ENCODE data around the gene CDK17.

CDK17 gene

GRCh38 chr12:96311191-96311590 lies 89.0 kb downstream of the CDK17 start:
- DNase-seq: no peak

- DNase-seq: no peak
Measured at GRCh38 chr12:96310067-96310466, 90.2 kb downstream of the CDK17 start.

GRCh38 chr12:96308881-96309280 lies 91.4 kb downstream of the CDK17 start:
- no peak for DNase-seq

GRCh38 chr12:96305665-96306064 lies 94.6 kb downstream of the CDK17 start:
- DNase-seq: no peak

GRCh38 chr12:96303653-96304052 lies 96.6 kb downstream of the CDK17 start:
- DNase-seq: no peak

- no peak for DNase-seq
Measured at GRCh38 chr12:96302687-96303310, 97.4 kb downstream of the CDK17 start.

- no peak for DNase-seq
Measured at GRCh38 chr12:96301732-96302131, 98.5 kb downstream of the CDK17 start.

- DNase-seq: no peak
Measured at GRCh38 chr12:96300064-96300463, 100.2 kb downstream of the CDK17 start.

GRCh38 chr12:96297504-96297903 lies 102.7 kb downstream of the CDK17 start:
- DNase-seq: no peak

- DNase-seq: no peak
Measured at GRCh38 chr12:96295532-96296160, 104.6 kb downstream of the CDK17 start.

- no peak for DNase-seq
Measured at GRCh38 chr12:96294831-96295230, 105.4 kb downstream of the CDK17 start.

GRCh38 chr12:96293093-96293492 lies 107.1 kb downstream of the CDK17 start:
- no peak for DNase-seq

GRCh38 chr12:96289067-96289466 lies 111.2 kb downstream of the CDK17 start:
- DNase-seq: no peak

- no peak for DNase-seq
Measured at GRCh38 chr12:96285158-96285557, 115.1 kb downstream of the CDK17 start.

GRCh38 chr12:96274331-96274730 lies 125.9 kb downstream of the CDK17 start:
- DNase-seq: no peak

- no peak for DNase-seq
Measured at GRCh38 chr12:96271469-96272199, 128.6 kb downstream of the CDK17 start.

- no peak for DNase-seq
Measured at GRCh38 chr12:96266238-96266637, 134.0 kb downstream of the CDK17 start.

- no peak for DNase-seq
Measured at GRCh38 chr12:96265836-96266235, 134.4 kb downstream of the CDK17 start.

GRCh38 chr12:96265400-96265799 lies 134.8 kb downstream of the CDK17 start:
- DNase-seq: no peak

- no peak for DNase-seq
Measured at GRCh38 chr12:96263449-96263902, 136.8 kb downstream of the CDK17 start.

- no peak for DNase-seq
Measured at GRCh38 chr12:96261557-96261956, 138.7 kb downstream of the CDK17 start.

- no peak for DNase-seq
Measured at GRCh38 chr12:96260644-96261043, 139.6 kb downstream of the CDK17 start.

- DNase-seq: no peak
Measured at GRCh38 chr12:96260231-96260630, 140.0 kb downstream of the CDK17 start.
